Esophagus squamous epithelium (tissue), 5 donors: ENCODE results near the gene PTK6. TPM values are rescaled to one million over a fixed set of nuclear protein-coding genes. Genes with fewer than 3 reads are reported as not detected.
A peak's percentile ranks its signal among the peaks of the same experiment; 100 is the strongest.

Source experiments
- DNase-seq: peaks from one replicate; lab custom pipeline; 2025; lab: John Stamatoyannopoulos, UW
- H3K27ac ChIP-seq, 4 donors: fragments of 200-600 bp; sonication (generic); one replicate each; pipeline ENCODE4 v1.5.1; 2016 to 2019; ENCODE audit warnings: mild to moderate bottlenecking in 1 of 4
- H3K27me3 ChIP-seq, 4 donors: fragments of 200-600 bp; sonication (generic); 1 replicate in 3 of 4; 2 replicates in 1 of 4; pipeline versions ENCODE4 v1.5.1 to v1.6.0; 2017 to 2021; ENCODE audit warnings: antibody characterized with exemption in 1 of 4
- H3K36me3 ChIP-seq, 3 donors: fragments of 200-600 bp; sonication (generic); one replicate each; pipeline ENCODE4 v1.5.1; 2016 to 2019
- H3K4me1 ChIP-seq, 3 donors: fragments of 200-600 bp; sonication (generic); one replicate each; pipeline ENCODE4 v1.5.1; 2017 to 2019
- H3K4me3 ChIP-seq, 4 donors: fragments of 200-600 bp; sonication (generic); 1 replicate in 3 of 4; 2 replicates in 1 of 4; pipeline ENCODE4 v1.5.1; 2016 to 2019; ENCODE audit warnings: mild to moderate bottlenecking in 2 of 4, moderate library complexity in 1 of 4
- H3K9me3 ChIP-seq, 3 donors: fragments of 200-600 bp; sonication (generic); one replicate each; pipeline ENCODE4 v1.5.1; 2016 to 2019
- POLR2A ChIP-seq, 4 donors: fragments of 450-650 bp; IDR thresholded peaks; one replicate each; pipeline ENCODE4 v1.6.1; 2017; ENCODE audit warnings: antibody characterized with exemption in 4 of 4, mild to moderate bottlenecking in 4 of 4, moderate library complexity in 3 of 4
- WGBS, 2 donors: methylation state at CpG; one replicate each; pipeline ENCODE4 v1.1.5; 2018; 5-methylcytosine and 5-hydroxymethylcytosine counted together
- intact Hi-C: fragments of 100-400 bp; cut with DNase I; formaldehyde crosslinking; loops from one replicate; pipeline ENCODE4 v1.15.0; 2022
- total RNA-seq, 4 donors: library from RNA; depleted of rRNA; stranded (reverse); fragments of >200 nt; gene quantifications; one replicate each; pipeline ENCODE4 v1.1.0, GENCODE V29; 2016
- TF ChIP-seq, protein P1 (sequence below), 6 experiments: fragments of 450-650 bp in 4 of 6; fragments of 200-600 bp in 2 of 6; sonication (generic) in 2 of 6; IDR thresholded peaks; one replicate each; pipeline ENCODE4 v1.5.1; 2016 to 2019; ENCODE audit warnings: antibody characterized with exemption in 6 of 6, mild to moderate bottlenecking in 4 of 6, moderate library complexity in 4 of 6
- donor health status: DM: yes; HTN: yes; CAD: no.

Gene PTK6
- total RNA-seq, 4 donors from 2014 or later: 40.8 to 133 (median 49.7) TPM

DNA sequence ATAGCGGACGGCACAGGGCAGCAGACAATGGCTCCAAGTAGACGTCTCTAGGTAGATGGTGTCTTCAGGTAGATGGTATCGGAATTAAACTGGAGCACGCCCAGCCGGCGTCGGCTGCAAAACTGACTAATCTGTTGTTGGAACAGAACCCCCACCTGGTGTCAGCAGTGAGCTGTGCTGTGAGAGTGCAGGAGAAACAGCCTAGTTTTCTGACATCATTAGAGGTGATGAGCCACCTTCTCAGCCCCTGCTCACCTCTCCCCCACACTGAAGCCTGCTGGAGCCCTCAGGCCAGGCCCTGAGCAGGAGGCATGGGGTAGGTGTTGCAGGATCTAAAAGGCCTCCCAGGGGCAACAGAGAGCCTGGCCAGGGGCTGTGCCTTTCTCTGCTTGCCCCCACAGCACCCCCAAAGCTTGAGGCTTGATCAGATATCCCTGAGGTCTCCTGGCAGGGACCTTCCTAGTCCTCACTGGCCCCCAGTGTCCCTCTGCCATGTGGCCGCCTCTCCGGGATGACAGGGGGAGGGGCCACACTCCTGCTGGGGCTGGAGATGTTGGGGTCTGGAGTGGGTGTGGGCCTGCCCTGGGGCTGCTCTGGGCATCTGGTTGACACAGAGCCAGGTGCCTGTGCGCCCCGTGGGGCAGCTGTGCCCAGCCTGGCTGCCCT lies 43.8 kb upstream of the PTK6 start:
- Histone ChIP-seq H3K9me3 (no peaks in the 10 kb centered on the region), H3K4me1 (no peaks in the 10 kb centered on the region), H3K36me3 (no peaks in the 10 kb centered on the region), H3K27ac (no peak overlapping the region), H3K4me3 (no peak overlapping the region), H3K27me3 (peaks cover 0 to 20% (median 0%) of the 10 kb centered on the region in 4 donors)
- no peak for DNase-seq
- TF ChIP-seq, protein P1, sequence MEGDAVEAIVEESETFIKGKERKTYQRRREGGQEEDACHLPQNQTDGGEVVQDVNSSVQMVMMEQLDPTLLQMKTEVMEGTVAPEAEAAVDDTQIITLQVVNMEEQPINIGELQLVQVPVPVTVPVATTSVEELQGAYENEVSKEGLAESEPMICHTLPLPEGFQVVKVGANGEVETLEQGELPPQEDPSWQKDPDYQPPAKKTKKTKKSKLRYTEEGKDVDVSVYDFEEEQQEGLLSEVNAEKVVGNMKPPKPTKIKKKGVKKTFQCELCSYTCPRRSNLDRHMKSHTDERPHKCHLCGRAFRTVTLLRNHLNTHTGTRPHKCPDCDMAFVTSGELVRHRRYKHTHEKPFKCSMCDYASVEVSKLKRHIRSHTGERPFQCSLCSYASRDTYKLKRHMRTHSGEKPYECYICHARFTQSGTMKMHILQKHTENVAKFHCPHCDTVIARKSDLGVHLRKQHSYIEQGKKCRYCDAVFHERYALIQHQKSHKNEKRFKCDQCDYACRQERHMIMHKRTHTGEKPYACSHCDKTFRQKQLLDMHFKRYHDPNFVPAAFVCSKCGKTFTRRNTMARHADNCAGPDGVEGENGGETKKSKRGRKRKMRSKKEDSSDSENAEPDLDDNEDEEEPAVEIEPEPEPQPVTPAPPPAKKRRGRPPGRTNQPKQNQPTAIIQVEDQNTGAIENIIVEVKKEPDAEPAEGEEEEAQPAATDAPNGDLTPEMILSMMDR (IDR thresholded peaks at IDR 0.05): peak in 4 of 6 experiments; percentile 18 to 59 (median 34)
- no peak for TF ChIP-seq POLR2A (IDR thresholded peaks at IDR 0.05)
- 33 to 41% methylated on average over 3 to 6 of the region's 12 CpGs for WGBS, 2 donors
- intact Hi-C loops: no loop called here

DNA sequence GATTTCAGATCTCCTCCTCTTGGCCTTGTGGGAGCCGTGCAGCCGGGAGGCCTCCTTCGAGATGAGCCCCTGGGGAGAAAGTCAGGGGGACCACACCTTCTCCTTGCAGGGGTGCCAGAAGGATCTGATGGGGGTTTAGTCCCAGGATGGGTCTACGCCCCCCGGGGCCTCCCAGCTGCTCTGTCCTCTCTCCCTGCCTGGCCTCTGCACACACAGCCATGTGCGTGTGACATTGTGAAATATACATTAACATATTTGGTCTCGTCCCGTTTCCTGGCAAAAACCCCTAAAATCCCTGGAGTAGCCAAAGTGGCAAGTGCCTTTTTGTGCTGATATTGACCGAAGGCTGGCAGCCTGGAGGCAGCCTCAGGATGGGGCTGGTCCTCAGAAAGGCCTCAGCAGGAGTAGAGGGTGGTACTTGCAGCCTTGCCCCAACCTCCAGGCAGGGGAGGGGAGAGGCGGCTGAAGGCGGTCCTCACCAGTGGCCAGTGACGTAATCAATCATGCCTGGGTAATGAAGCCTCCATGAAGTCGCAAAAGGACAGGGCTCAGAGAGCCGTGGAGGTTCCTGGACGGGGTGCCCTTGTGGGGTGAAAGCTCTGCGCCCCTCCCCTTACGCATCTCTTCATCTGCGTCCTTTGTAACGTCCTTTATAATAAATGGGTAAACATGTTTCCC lies 42.0 kb upstream of the PTK6 start:
- no peaks in the 10 kb centered on the region for H3K36me3 ChIP-seq
- no peak overlapping the region for H3K27ac ChIP-seq
- H3K4me3 ChIP-seq: no peak overlapping the region
- TF ChIP-seq POLR2A (IDR thresholded peaks at IDR 0.05): no peak
- TF ChIP-seq, protein P1 (IDR thresholded peaks at IDR 0.05): no peak
- H3K4me1 ChIP-seq: peaks cover 0 to 11% (median 6%) of the 10 kb centered on the region in 3 donors
- intact Hi-C loops: no loop called here
- no peak for DNase-seq
- H3K9me3 ChIP-seq: no peaks in the 10 kb centered on the region
- WGBS, 2 donors: 71% methylated on average over 7 to 15 of the region's 19 CpGs
- peaks cover 0 to 20% (median 0%) of the 10 kb centered on the region in 4 donors for H3K27me3 ChIP-seq

DNA sequence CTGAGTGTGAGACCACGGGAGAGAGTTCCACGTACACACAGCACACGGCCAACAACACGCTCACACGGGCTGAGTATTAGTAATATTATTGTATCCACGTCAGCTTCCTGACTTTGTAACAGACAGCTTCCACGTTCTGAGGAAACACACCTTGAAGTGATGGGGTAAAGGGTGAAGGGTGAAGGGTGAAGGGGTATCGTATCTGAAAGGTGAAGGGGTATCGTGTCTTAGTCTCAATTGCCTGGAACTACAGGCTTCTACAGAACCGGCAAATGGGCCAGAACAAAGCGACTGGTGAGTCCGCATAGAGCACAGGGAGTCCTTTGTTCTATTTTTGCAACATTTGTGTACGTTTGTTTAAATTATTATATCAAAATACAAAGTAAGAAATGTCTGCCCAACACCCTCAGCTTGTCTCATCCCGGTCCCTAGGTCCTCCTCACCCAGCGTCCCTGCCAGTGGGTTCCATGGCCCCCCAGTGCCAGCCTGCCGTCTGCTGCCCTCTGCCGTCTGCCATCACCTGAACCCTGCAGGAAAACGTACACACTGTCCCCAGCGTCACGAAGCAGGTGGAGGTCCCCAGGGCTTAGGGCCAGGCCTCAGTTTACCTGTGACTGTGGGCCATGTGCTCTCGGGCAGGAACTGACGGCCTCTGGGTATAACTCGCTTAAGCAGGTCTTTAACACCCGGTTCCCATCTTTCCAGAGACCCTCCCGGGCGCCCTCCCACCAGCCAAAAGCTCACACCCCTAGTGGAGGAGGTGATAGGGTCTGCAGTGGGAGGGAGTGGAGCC lies 41.2 kb upstream of the PTK6 start:
- Histone ChIP-seq H3K27me3 (peaks cover 0 to 20% (median 0%) of the 10 kb centered on the region in 4 donors), H3K27ac (no peak overlapping the region), H3K4me3 (no peak overlapping the region), H3K4me1 (peaks cover 4 to 16% (median 8%) of the 10 kb centered on the region in 3 donors), H3K36me3 (no peaks in the 10 kb centered on the region), H3K9me3 (no peaks in the 10 kb centered on the region)
- TF ChIP-seq, protein P1 (IDR thresholded peaks at IDR 0.05): peak in 1 of 6 experiments; percentile 21
- TF ChIP-seq POLR2A (IDR thresholded peaks at IDR 0.05): no peak
- intact Hi-C loops: no loop called here
- no peak for DNase-seq
- 64 to 68% methylated on average over 18 to 19 of the region's 26 CpGs for WGBS, 2 donors

DNA sequence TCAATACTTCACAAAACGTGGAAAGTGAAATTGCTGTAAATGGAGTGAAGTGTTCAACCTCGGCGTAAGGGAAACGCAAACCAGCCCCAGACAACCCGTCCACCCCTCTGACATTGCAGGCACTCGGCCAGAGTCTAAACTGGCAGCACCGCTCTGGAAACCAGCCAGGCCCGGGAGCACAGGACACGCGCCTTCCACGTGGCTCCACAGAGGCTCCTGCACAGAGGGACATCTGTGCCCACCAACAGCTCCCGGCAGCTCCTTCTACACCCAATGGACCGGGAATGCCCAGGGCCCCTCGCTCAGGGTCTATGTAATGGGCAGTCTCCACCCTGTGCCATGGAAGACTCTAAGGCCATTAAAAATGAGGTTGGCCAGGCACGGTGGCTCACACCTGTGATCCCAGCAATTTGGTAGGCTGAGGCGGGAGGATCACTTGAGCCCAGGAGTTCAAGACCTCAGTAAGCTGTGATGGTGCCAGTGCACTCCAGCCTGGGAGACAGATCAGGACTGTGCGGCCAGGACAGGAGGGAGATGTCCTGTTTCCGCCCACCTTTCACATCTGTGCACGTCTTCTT lies 40.2 kb upstream of the PTK6 start:
- H3K9me3 ChIP-seq: no peaks in the 10 kb centered on the region
- H3K4me1 ChIP-seq: peaks cover 9 to 26% (median 16%) of the 10 kb centered on the region in 3 donors
- H3K36me3 ChIP-seq: peaks cover 0 to 5% (median 0%) of the 10 kb centered on the region in 3 donors
- intact Hi-C loops: no loop called here
- DNase-seq: no peak
- 47 to 51% methylated on average over 8 to 11 of the region's 19 CpGs for whole genome bisulfite sequencing, 2 donors
- H3K27ac ChIP-seq: no peak overlapping the region
- no peak overlapping the region for H3K4me3 ChIP-seq
- TF ChIP-seq, protein P1 (IDR thresholded peaks at IDR 0.05): no peak
- no peak for TF ChIP-seq POLR2A (IDR thresholded peaks at IDR 0.05)
- peaks cover 0 to 20% (median 0%) of the 10 kb centered on the region in 4 donors for H3K27me3 ChIP-seq
